GM21825 (cell line): Measurements from ENCODE around the gene PPP3CB.
"Not testable (repeated sequence)": the region's sequence is repeated elsewhere in the genome, so short reads cannot be mapped to it uniquely, and the experiment has no call there.

Experiments used
- ATAC-seq: cut with Tn5 transposase; IDR thresholded peaks from one replicate; pipeline ENCODE4 v1.9.1; 2021; ENCODE audit warnings: mild to moderate bottlenecking, moderate library complexity; ENCODE audit not compliant: unreplicated experiment

PPP3CB gene

GRCh38 chr10:73423309-73423708 lies 72.5 kb downstream of the PPP3CB start:
- no peak for ATAC-seq

GRCh38 chr10:73416571-73416970 lies 79.3 kb downstream of the PPP3CB start:
- no peak for ATAC-seq

- peak; percentile 1 for ATAC-seq
Observed at GRCh38 chr10:73414230-73414945, 81.4 kb downstream of the PPP3CB start.

- ATAC-seq = peak; percentile 94
Observed at GRCh38 chr10:73413528-73414229, 82.1 kb downstream of the PPP3CB start, which contains the start of gene ANXA7. Gene ANXA7 (minus strand): TSS chr10:73414058. CDS start chr10:73400856, 13,202 bp downstream.

GRCh38 chr10:73413108-73413527 lies 82.7 kb downstream of the PPP3CB start:
- ATAC-seq = peak; percentile 19

GRCh38 chr10:73410897-73411296 lies 84.9 kb downstream of the PPP3CB start:
- no peak for ATAC-seq

GRCh38 chr10:73408978-73409521 lies 86.8 kb downstream of the PPP3CB start:
- no peak for ATAC-seq

- ATAC-seq = no peak
Observed at GRCh38 chr10:73408061-73408460, 87.8 kb downstream of the PPP3CB start.

- ATAC-seq = no peak
Observed at GRCh38 chr10:73407495-73407894, 88.3 kb downstream of the PPP3CB start.

- ATAC-seq = no peak
Observed at GRCh38 chr10:73406846-73407245, 89.0 kb downstream of the PPP3CB start.

GRCh38 chr10:73405556-73405955 lies 90.3 kb downstream of the PPP3CB start:
- ATAC-seq = no peak

- no peak for ATAC-seq
Observed at GRCh38 chr10:73404690-73405089, 91.1 kb downstream of the PPP3CB start.

- ATAC-seq = no peak
Observed at GRCh38 chr10:73401636-73402035, 94.2 kb downstream of the PPP3CB start.

GRCh38 chr10:73399063-73399462 lies 96.8 kb downstream of the PPP3CB start:
- no peak for ATAC-seq

GRCh38 chr10:73398024-73398423 lies 97.8 kb downstream of the PPP3CB start:
- ATAC-seq = no peak

- ATAC-seq = not testable (repeated sequence)
Observed at GRCh38 chr10:73394325-73394724, 101.5 kb downstream of the PPP3CB start.

- ATAC-seq = no peak
Observed at GRCh38 chr10:73388228-73388627, 107.6 kb downstream of the PPP3CB start.

GRCh38 chr10:73386583-73386982 lies 109.2 kb downstream of the PPP3CB start:
- ATAC-seq = no peak
